Hepatocyte (in vitro differentiated cells): ENCODE data around the gene LRRC27. TPM values are rescaled to one million over a fixed set of nuclear protein-coding genes. Genes with fewer than 3 reads are reported as not detected.
A peak's percentile ranks its signal among the peaks of the same experiment; 100 is the strongest.

Experiments used
- DNase-seq: peaks from one replicate; pipeline ENCODE4 v3.0.0-alpha.2; 2016; ENCODE audit warnings: low spot score
- H2AFZ ChIP-seq: fragments of 200-600 bp; sonication (generic); 2 replicates; pipeline ENCODE4 v1.6.0; 2016; ENCODE audit warnings: antibody characterized with exemption, mild to moderate bottlenecking
- H3K27ac ChIP-seq: fragments of 200-600 bp; sonication (generic); 2 replicates; pipeline ENCODE4 v1.5.1; 2016; ENCODE audit warnings: mild to moderate bottlenecking
- H3K27me3 ChIP-seq: fragments of 200-600 bp; sonication (generic); 2 replicates; pipeline ENCODE4 v1.6.1; 2016
- H3K36me3 ChIP-seq: fragments of 200-600 bp; sonication (generic); replicated peaks from 2 replicates; pipeline ENCODE4 v1.5.1; 2016; ENCODE audit warnings: low read depth; ENCODE audit not compliant: insufficient read depth
- H3K4me1 ChIP-seq: fragments of 200-600 bp; sonication (generic); 2 replicates; pipeline ENCODE4 v1.5.1; 2016; ENCODE audit warnings: mild to moderate bottlenecking, moderate library complexity; ENCODE audit not compliant: insufficient read depth
- H3K4me2 ChIP-seq: fragments of 200-600 bp; sonication (generic); 2 replicates; pipeline ENCODE4 v1.6.0; 2016
- H3K4me3 ChIP-seq: fragments of 200-600 bp; sonication (generic); 2 replicates; pipeline ENCODE4 v1.5.1; 2016; ENCODE audit warnings: mild to moderate bottlenecking
- H3K79me2 ChIP-seq: fragments of 200-600 bp; sonication (generic); 2 replicates; pipeline ENCODE4 v1.6.0; 2017; ENCODE audit warnings: mild to moderate bottlenecking
- H3K9me2 ChIP-seq: fragments of 200-600 bp; sonication (generic); replicated peaks from 2 replicates; pipeline ENCODE4 v1.6.0; 2017; ENCODE audit warnings: mild to moderate bottlenecking; ENCODE audit not compliant: insufficient read depth
- H3K9me3 ChIP-seq: fragments of 200-600 bp; sonication (generic); 2 replicates; pipeline ENCODE4 v1.5.1; 2016; ENCODE audit warnings: low read depth, mild to moderate bottlenecking
- H4K20me1 ChIP-seq: fragments of 200-600 bp; sonication (generic); 2 replicates; pipeline ENCODE4 v1.6.0; 2016; ENCODE audit warnings: mild to moderate bottlenecking; ENCODE audit not compliant: insufficient read depth, poor library complexity, severe bottlenecking
- EZH2 ChIP-seq: fragments of 200-600 bp; sonication (generic); IDR thresholded peaks from 2 replicates; pipeline ENCODE4 v1.6.1; 2016; ENCODE audit warnings: antibody characterized with exemption, mild to moderate bottlenecking, borderline replicate concordance
- EZH2phosphoT487 ChIP-seq: fragments of 200-600 bp; sonication (generic); IDR thresholded peaks from one replicate; pipeline ENCODE4 v1.6.1; 2018; ENCODE audit warnings: antibody characterized with exemption, mild to moderate bottlenecking, low read depth, moderate library complexity; ENCODE audit not compliant: unreplicated experiment, severe bottlenecking
- WGBS: methylation state at CpG from one replicate; pipeline ENCODE4 v1.1.6; 2016; ENCODE audit warnings: low lambda C conversion rate; ENCODE audit errors: missing lambda C conversion rate; 5-methylcytosine and 5-hydroxymethylcytosine counted together
- polyA plus RNA-seq: library from polyadenylated mRNA; unstranded; fragments of >200 nt; fragmentation: Nextera tagmentation; extraction: Ambion mirVana; gene quantifications from 2 replicates; pipeline ENCODE4 v1.2.1, GENCODE V29; 2016
- total RNA-seq: library from RNA; depleted of rRNA; stranded (reverse); fragments of >200 nt; gene quantifications from 2 replicates; pipeline ENCODE4 v1.2.3, GENCODE V29; 2014
- TF ChIP-seq, protein P1 (sequence below): fragments of 200-600 bp; sonication (generic); IDR thresholded peaks from 2 replicates; pipeline ENCODE4 v1.5.1; 2016; ENCODE audit warnings: antibody characterized with exemption, mild to moderate bottlenecking; ENCODE audit not compliant: poor library complexity

The LRRC27 gene
- total and polyA plus RNA-seq, 2 experiments from 2014 or later: 7.5 to 8.3 TPM

GRCh38 chr10:132326925-132327324 lies 5.1 kb upstream of the LRRC27 start:
- TF ChIP-seq EZH2phosphoT487: no peak
- TF ChIP-seq, protein P1, sequence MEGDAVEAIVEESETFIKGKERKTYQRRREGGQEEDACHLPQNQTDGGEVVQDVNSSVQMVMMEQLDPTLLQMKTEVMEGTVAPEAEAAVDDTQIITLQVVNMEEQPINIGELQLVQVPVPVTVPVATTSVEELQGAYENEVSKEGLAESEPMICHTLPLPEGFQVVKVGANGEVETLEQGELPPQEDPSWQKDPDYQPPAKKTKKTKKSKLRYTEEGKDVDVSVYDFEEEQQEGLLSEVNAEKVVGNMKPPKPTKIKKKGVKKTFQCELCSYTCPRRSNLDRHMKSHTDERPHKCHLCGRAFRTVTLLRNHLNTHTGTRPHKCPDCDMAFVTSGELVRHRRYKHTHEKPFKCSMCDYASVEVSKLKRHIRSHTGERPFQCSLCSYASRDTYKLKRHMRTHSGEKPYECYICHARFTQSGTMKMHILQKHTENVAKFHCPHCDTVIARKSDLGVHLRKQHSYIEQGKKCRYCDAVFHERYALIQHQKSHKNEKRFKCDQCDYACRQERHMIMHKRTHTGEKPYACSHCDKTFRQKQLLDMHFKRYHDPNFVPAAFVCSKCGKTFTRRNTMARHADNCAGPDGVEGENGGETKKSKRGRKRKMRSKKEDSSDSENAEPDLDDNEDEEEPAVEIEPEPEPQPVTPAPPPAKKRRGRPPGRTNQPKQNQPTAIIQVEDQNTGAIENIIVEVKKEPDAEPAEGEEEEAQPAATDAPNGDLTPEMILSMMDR: no peak
- no peak for TF ChIP-seq EZH2
- no peaks in the 10 kb centered on the region for H4K20me1 ChIP-seq
- no peaks in the 10 kb centered on the region for H3K27me3 ChIP-seq
- no peaks in the 10 kb centered on the region for H3K9me3 ChIP-seq
- H3K4me3 ChIP-seq: no peak overlapping the region
- peaks cover 14% of the 10 kb centered on the region for H3K4me1 ChIP-seq
- H3K27ac ChIP-seq: no peak overlapping the region
- H2AFZ ChIP-seq: no peak overlapping the region
- WGBS: 96% methylated on average over 4 of the region's 4 CpGs
- H3K36me3 ChIP-seq: no peaks in the 10 kb centered on the region
- H3K79me2 ChIP-seq: peaks cover 50% of the 10 kb centered on the region
- no peak for DNase-seq
- no peaks in the 10 kb centered on the region for H3K9me2 ChIP-seq
- no peak overlapping the region for H3K4me2 ChIP-seq

- no peaks in the 10 kb centered on the region for H3K36me3 ChIP-seq
- H3K27me3 ChIP-seq: no peaks in the 10 kb centered on the region
- no peak overlapping the region for H3K4me3 ChIP-seq
- 95% methylated on average over 9 of the region's 9 CpGs for WGBS
- no peaks in the 10 kb centered on the region for H4K20me1 ChIP-seq
- peak overlapping the region; percentile 92 for H3K4me2 ChIP-seq
- H3K27ac ChIP-seq: no peak overlapping the region
- H3K4me1 ChIP-seq: peaks cover 22% of the 10 kb centered on the region
- H3K9me3 ChIP-seq: no peaks in the 10 kb centered on the region
- no peaks in the 10 kb centered on the region for H3K9me2 ChIP-seq
- TF ChIP-seq EZH2 (no peak), EZH2phosphoT487 (no peak)
- TF ChIP-seq, protein P1: no peak
- H2AFZ ChIP-seq: no peak overlapping the region
- peaks cover 50% of the 10 kb centered on the region for H3K79me2 ChIP-seq
- DNase-seq: no peak
Observed at GRCh38 chr10:132328106-132328505, 3.9 kb upstream of the LRRC27 start.

- 66% methylated on average over 8 of the region's 8 CpGs for WGBS
- Histone ChIP-seq H3K79me2 (peaks cover 50% of the 10 kb centered on the region), H2AFZ (no peak overlapping the region)
Observed at GRCh38 chr10:132328738-132329137, 3.3 kb upstream of the LRRC27 start.

More at GRCh38 chr10:132328738-132329137, 3.3 kb upstream of the LRRC27 start:
- Histone ChIP-seq H3K4me3 (no peak overlapping the region), H3K9me3 (no peaks in the 10 kb centered on the region), H3K27ac (peak overlapping the region; percentile 63), H3K4me1 (peaks cover 22% of the 10 kb centered on the region), H3K36me3 (no peaks in the 10 kb centered on the region), H3K4me2 (peak overlapping the region; percentile 92), H3K9me2 (no peaks in the 10 kb centered on the region), H3K27me3 (no peaks in the 10 kb centered on the region), H4K20me1 (no peaks in the 10 kb centered on the region)
- TF ChIP-seq, protein P1: no peak
- TF ChIP-seq EZH2 (no peak), EZH2phosphoT487 (no peak)
- DNase-seq: no peak
